ENCODE data around the gene TMEM87B. TPM values are rescaled to one million over a fixed set of nuclear protein-coding genes. Genes with fewer than 3 reads are reported as not detected.

TMEM87B gene, protein sequence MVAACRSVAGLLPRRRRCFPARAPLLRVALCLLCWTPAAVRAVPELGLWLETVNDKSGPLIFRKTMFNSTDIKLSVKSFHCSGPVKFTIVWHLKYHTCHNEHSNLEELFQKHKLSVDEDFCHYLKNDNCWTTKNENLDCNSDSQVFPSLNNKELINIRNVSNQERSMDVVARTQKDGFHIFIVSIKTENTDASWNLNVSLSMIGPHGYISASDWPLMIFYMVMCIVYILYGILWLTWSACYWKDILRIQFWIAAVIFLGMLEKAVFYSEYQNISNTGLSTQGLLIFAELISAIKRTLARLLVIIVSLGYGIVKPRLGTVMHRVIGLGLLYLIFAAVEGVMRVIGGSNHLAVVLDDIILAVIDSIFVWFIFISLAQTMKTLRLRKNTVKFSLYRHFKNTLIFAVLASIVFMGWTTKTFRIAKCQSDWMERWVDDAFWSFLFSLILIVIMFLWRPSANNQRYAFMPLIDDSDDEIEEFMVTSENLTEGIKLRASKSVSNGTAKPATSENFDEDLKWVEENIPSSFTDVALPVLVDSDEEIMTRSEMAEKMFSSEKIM
- polyA plus RNA-seq: 10 to 100 TPM; 17.3 to 43.3 (median 26.1) TPM
- long read RNA-seq, donor 1: 0 reads
- long read RNA-seq, donor 2, full-length matches to known transcripts: 5 of 5 reads
- long read RNA-seq, donor 2, partial matches to known transcripts: 0 of 5 reads
- long read RNA-seq, donor 2, other reads (novel, unspliced or antisense): 0 of 5 reads
- long read RNA-seq, donor 3, partial matches to known transcripts: 14 of 14 reads
- long read RNA-seq, donor 3, other reads (novel, unspliced or antisense): 0 of 14 reads
- long read RNA-seq, donor 4: 0 reads
- long read RNA-seq, donor 5, full-length matches to known transcripts: 1 of 1 reads
- long read RNA-seq, donor 5, partial matches to known transcripts: 0 of 1 reads
- long read RNA-seq, donor 5, other reads (novel, unspliced or antisense): 0 of 1 reads
- long read RNA-seq, donor 6, full-length matches to known transcripts: 4 of 24 reads
- long read RNA-seq, donor 6, partial matches to known transcripts: 20 of 24 reads
- long read RNA-seq, donor 6, other reads (novel, unspliced or antisense): 0 of 24 reads
- long read RNA-seq, donor 7: 0 reads
- long read RNA-seq, donor 8: 0 reads
- long read RNA-seq, donor 9: 0 reads
- long read RNA-seq, donor 10, full-length matches to known transcripts: 6 of 31 reads
- long read RNA-seq, donor 10, partial matches to known transcripts: 25 of 31 reads
- long read RNA-seq, donor 10, other reads (novel, unspliced or antisense): 0 of 31 reads

DNA sequence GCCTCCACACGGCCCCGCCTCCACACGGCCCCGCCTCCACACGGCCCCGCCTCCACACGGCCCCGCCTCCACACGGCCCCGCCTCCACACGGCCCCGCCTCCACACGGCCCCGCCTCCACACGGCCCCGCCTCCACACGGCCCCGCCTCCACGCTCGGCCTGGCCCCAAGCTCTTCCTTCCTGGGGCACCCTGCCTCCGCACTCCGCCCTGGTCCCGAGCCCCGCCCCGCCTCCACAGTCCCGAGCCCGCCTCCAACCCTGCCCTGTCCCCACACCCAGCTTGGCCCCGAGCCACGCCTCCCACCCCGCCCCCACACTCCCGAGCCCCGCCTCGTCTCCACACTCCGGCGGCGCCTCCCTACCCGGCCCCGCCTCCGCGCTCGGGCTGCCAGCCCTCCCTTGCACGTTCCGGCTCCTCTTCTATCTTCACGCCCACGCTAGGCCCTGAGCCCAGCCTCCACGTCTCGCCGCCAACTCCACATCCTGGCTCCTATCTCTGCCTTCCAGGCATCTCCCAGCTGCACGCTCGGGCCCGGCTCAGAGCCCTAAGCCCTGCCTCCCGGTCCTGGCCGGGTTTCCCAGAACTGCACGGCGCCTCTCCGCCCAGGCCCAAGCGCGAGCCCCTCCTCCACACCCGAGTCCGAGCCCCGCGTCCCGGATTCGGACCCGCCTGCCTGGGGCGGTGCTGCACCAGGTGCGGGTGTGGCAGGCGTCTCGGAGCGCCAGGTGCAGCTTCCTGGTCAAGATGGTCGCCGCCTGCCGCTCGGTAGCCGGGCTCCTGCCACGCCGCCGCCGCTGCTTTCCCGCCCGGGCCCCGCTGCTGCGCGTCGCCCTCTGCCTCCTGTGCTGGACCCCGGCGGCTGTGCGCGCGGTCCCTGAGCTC lies at the start of gene TMEM87B:
Gene TMEM87B (plus strand): TSS at position 423 of the 883 bp plus-strand sequence. CDS start 323 bp downstream, at position 746.
- 0 to 1% (median 1%) methylated on average over 56 to 87 of the region's 90 CpGs for WGBS, 3 donors
- peak within 1 kb of the TSS; percentile 71 to 89 (median 80) for H3K4me3 ChIP-seq (ENCODE audit: low read depth in 1 of 3, low read length in 3 of 3)
- peaks cover 0 to 4% (median 0%) of the 10 kb centered on the region in 3 donors for H3K36me3 ChIP-seq (ENCODE audit: control insufficient read depth in 3 of 3, insufficient read depth in 2 of 3, low read depth in 1 of 3, low read length in 3 of 3)
- H3K9me3 ChIP-seq (ENCODE audit: control insufficient read depth in 2 of 2, insufficient read depth in 1 of 2, low read depth in 1 of 2, low read length in 1 of 2): no peaks in the 10 kb centered on the region
- DNase-seq (peak; percentile 97 to 98), FAIRE-seq (no peak)
- H3K27me3 ChIP-seq (ENCODE audit: control insufficient read depth in 3 of 3, insufficient read depth in 3 of 3, low read length in 3 of 3): no peaks in the 10 kb centered on the region
- peaks cover 9 to 27% (median 11%) of the 10 kb centered on the region in 3 donors for H3K4me1 ChIP-seq (ENCODE audit: control insufficient read depth in 3 of 3, insufficient read depth in 2 of 3, low read depth in 1 of 3, low read length in 2 of 3)
- H3K27ac ChIP-seq (ENCODE audit: low read depth in 1 of 3, low read length in 2 of 3): peak within 1 kb of the TSS; percentile 85 to 98 (median 98)

DNA sequence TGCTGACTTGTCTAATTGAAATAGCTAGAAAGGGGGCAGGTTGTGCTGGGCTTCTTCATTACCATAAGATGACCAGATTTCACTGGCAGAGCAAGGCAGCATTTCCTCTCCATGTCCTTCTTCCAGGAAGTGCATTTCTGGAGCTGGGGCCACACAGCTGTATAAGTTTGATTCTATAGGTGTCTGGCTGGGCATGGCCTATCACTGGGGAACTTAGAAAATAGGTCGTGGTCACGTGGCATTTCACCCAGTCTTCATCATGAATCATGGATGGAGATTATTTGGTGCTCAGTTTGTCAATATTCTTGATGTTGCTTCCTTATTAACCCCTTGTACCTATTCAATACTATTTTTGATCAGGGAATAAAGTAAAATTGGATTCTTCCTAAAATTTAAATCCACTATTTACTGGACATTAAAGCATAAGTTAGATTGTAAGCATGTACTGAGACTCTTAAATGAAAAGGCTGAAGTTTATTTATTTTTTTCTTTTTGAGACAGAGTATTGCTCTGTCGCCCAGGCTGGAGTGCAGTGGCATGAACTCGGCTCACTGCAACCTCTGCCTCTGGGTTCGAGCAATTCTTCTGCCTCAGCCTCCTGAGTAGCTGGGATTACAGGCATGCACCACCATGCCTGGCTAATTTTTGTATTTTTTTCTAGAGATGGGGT lies 49.5 kb upstream of the TMEM87B start:
- Histone ChIP-seq H3K4me3 (ENCODE audit: low read depth in 1 of 3, low read length in 3 of 3) (no peak overlapping the region), H3K27me3 (ENCODE audit: control insufficient read depth in 3 of 3, insufficient read depth in 3 of 3, low read length in 3 of 3) (no peaks in the 10 kb centered on the region), H3K27ac (ENCODE audit: low read depth in 1 of 3, low read length in 2 of 3) (no peak overlapping the region), H3K9me3 (ENCODE audit: control insufficient read depth in 2 of 2, insufficient read depth in 1 of 2, low read depth in 1 of 2, low read length in 1 of 2) (no peaks in the 10 kb centered on the region), H3K36me3 (ENCODE audit: control insufficient read depth in 3 of 3, insufficient read depth in 2 of 3, low read depth in 1 of 3, low read length in 3 of 3) (peaks cover 0 to 14% (median 5%) of the 10 kb centered on the region in 3 donors), H3K4me1 (ENCODE audit: control insufficient read depth in 3 of 3, insufficient read depth in 2 of 3, low read depth in 1 of 3, low read length in 2 of 3) (peaks cover 0 to 2% (median 0%) of the 10 kb centered on the region in 3 donors)
- FAIRE-seq (no peak), DNase-seq (no peak)
- WGBS, 3 donors: 92 to 94% (median 93%) methylated on average over 5 of the region's 5 CpGs

DNA sequence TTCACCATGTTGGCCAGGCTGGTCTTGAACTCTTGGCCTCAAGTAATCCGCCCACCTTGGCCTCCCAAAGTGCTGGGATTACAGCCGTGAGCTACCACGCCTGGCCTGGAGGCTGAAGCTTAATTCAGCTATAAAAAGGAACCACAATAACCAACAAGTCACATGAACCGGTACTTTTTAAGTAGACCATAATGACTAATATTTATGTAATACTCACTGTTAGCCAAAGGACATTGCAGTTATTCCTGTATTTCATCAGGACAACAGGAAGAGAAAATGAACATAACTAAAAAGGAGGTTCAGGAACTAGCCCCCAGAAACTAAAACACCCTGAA lies 49.0 kb upstream of the TMEM87B start:
- H3K27ac ChIP-seq (ENCODE audit: low read depth in 1 of 3, low read length in 2 of 3): no peak overlapping the region
- no peak overlapping the region for H3K4me3 ChIP-seq (ENCODE audit: low read depth in 1 of 3, low read length in 3 of 3)
- no peaks in the 10 kb centered on the region for H3K9me3 ChIP-seq (ENCODE audit: control insufficient read depth in 2 of 2, insufficient read depth in 1 of 2, low read depth in 1 of 2, low read length in 1 of 2)
- DNase-seq (no peak), FAIRE-seq (no peak)
- peaks cover 0 to 15% (median 5%) of the 10 kb centered on the region in 3 donors for H3K36me3 ChIP-seq (ENCODE audit: control insufficient read depth in 3 of 3, insufficient read depth in 2 of 3, low read depth in 1 of 3, low read length in 3 of 3)
- peaks cover 0 to 4% (median 2%) of the 10 kb centered on the region in 3 donors for H3K4me1 ChIP-seq (ENCODE audit: control insufficient read depth in 3 of 3, insufficient read depth in 2 of 3, low read depth in 1 of 3, low read length in 2 of 3)
- 67 to 89% (median 74%) methylated on average over 4 of the region's 4 CpGs for WGBS, 3 donors
- no peaks in the 10 kb centered on the region for H3K27me3 ChIP-seq (ENCODE audit: control insufficient read depth in 3 of 3, insufficient read depth in 3 of 3, low read length in 3 of 3)

DNA sequence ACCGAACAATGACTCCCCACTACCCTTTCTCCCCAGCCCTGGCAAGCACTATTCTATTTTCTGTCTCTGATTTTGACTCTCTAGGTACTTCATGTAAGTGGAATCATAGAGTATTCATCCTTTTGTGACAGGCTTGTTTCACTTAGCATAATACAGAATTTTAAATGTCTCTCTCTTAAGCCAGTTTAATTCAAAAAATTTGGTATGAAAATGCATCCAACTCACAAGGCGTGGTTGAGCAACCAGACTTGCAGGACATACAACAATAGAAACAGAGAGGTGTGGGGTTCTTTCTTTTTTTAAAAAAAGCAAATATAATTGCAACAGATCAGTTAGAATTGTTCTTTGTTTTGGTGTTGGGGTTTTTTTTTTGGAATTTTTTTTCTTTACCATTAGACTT lies 47.6 kb upstream of the TMEM87B start:
- H3K27me3 ChIP-seq (ENCODE audit: control insufficient read depth in 3 of 3, insufficient read depth in 3 of 3, low read length in 3 of 3): no peaks in the 10 kb centered on the region

DNA sequence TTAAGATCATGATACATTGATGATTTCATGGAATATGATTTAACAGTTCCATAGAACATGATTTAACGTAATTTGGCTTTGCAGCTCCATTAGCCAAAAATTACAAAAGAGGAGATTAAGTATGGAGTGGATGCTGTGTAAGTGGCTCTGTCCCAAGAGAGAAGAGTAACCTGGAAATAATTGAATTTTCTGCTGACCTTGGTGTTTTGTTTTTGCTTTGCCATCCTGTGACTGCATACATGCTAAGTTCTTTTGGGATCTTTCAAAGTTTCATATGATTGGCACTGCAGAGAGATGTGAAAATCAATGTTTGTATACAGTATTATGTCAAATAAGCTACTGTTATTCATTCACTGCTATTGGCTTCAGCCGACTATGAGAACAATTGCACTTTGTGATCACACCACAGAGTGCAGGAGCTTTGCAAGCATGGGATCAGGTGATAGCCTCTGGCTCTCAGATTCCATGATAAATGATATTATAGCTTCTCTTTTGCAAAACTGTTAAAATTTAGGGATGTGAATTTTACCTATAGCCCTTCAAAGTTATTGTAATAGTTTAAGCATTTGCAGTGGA lies 46.1 kb upstream of the TMEM87B start:
- WGBS, 3 donors: 67 to 79% (median 70%) methylated on average over 2 of the region's 2 CpGs
- no peak for FAIRE-seq

More for the DNA sequence above, 47.6 kb upstream of the TMEM87B start:
- FAIRE-seq (no peak), DNase-seq (no peak)
- H3K27ac ChIP-seq (ENCODE audit: low read depth in 1 of 3, low read length in 2 of 3): no peak overlapping the region
- peaks cover 0 to 25% (median 5%) of the 10 kb centered on the region in 3 donors for H3K36me3 ChIP-seq (ENCODE audit: control insufficient read depth in 3 of 3, insufficient read depth in 2 of 3, low read depth in 1 of 3, low read length in 3 of 3)
- WGBS, 3 donors: 77 to 93% (median 87%) methylated on average over 2 of the region's 2 CpGs
- H3K4me1 ChIP-seq (ENCODE audit: control insufficient read depth in 3 of 3, insufficient read depth in 2 of 3, low read depth in 1 of 3, low read length in 2 of 3): peaks cover 0 to 7% (median 4%) of the 10 kb centered on the region in 3 donors
- no peaks in the 10 kb centered on the region for H3K9me3 ChIP-seq (ENCODE audit: control insufficient read depth in 2 of 2, insufficient read depth in 1 of 2, low read depth in 1 of 2, low read length in 1 of 2)
- no peak overlapping the region for H3K4me3 ChIP-seq (ENCODE audit: low read depth in 1 of 3, low read length in 3 of 3)

DNA sequence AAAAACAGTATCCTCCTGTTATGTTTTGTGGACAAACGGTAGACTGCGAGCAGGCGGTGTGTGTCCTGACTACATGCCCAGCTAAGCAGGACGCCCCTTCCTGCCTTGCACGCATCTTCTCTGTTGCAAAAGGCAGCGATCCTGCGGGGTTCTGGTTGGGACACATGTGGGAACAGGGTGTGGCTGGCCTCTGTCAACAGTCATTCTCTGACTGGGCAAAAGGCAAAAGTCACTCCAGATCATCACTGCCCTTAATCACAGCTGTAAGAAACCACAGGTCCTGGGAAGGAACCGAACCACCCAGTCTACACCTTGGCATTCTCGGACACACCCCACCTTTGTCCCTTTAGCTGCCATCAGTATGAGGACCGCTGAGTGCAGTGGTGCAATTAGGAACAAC lies 44.3 kb upstream of the TMEM87B start:
- Histone ChIP-seq H3K4me1 (ENCODE audit: control insufficient read depth in 3 of 3, insufficient read depth in 2 of 3, low read depth in 1 of 3, low read length in 2 of 3) (peaks cover 0 to 7% (median 4%) of the 10 kb centered on the region in 3 donors), H3K4me3 (ENCODE audit: low read depth in 1 of 3, low read length in 3 of 3) (no peak overlapping the region), H3K36me3 (ENCODE audit: control insufficient read depth in 3 of 3, insufficient read depth in 2 of 3, low read depth in 1 of 3, low read length in 3 of 3) (peaks cover 3 to 18% (median 5%) of the 10 kb centered on the region in 3 donors), H3K27ac (ENCODE audit: low read depth in 1 of 3, low read length in 2 of 3) (peak overlapping the region in 1 of 3 donors; percentile 57), H3K9me3 (ENCODE audit: control insufficient read depth in 2 of 2, insufficient read depth in 1 of 2, low read depth in 1 of 2, low read length in 1 of 2) (no peaks in the 10 kb centered on the region), H3K27me3 (ENCODE audit: control insufficient read depth in 3 of 3, insufficient read depth in 3 of 3, low read length in 3 of 3) (no peaks in the 10 kb centered on the region)
- peak; percentile 78 to 91 for DNase-seq
- FAIRE-seq: no peak
- 52 to 77% (median 65%) methylated on average over 10 of the region's 10 CpGs for WGBS, 3 donors

More for the DNA sequence above, 46.1 kb upstream of the TMEM87B start:
- H3K4me3 ChIP-seq (ENCODE audit: low read depth in 1 of 3, low read length in 3 of 3): no peak overlapping the region
- no peak overlapping the region for H3K27ac ChIP-seq (ENCODE audit: low read depth in 1 of 3, low read length in 2 of 3)
- H3K9me3 ChIP-seq (ENCODE audit: control insufficient read depth in 2 of 2, insufficient read depth in 1 of 2, low read depth in 1 of 2, low read length in 1 of 2): no peaks in the 10 kb centered on the region
- H3K4me1 ChIP-seq (ENCODE audit: control insufficient read depth in 3 of 3, insufficient read depth in 2 of 3, low read depth in 1 of 3, low read length in 2 of 3): peaks cover 0 to 7% (median 4%) of the 10 kb centered on the region in 3 donors
- H3K36me3 ChIP-seq (ENCODE audit: control insufficient read depth in 3 of 3, insufficient read depth in 2 of 3, low read depth in 1 of 3, low read length in 3 of 3): peaks cover 3 to 28% (median 5%) of the 10 kb centered on the region in 3 donors
- H3K27me3 ChIP-seq (ENCODE audit: control insufficient read depth in 3 of 3, insufficient read depth in 3 of 3, low read length in 3 of 3): no peaks in the 10 kb centered on the region
- no peak for DNase-seq

DNA sequence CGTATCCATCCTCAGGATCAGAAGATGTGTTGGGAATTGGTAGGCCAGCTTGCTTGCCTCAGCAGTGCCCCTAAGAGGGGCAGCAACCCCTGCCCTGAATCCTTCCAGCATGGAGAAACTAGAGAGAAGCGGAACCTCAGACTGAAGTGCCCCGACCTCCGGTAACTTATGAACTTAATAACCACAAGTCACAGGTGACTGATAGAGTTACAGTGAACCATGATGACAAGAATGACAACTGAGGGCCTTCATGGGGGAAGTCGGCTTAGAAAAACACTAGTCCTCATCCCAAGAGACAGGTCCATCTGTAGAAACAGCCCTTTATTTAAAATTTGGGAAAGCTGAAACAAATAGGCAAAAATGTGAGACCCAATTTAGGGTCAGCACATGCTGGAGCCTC lies 42.5 kb upstream of the TMEM87B start:
- H3K36me3 ChIP-seq (ENCODE audit: control insufficient read depth in 3 of 3, insufficient read depth in 2 of 3, low read depth in 1 of 3, low read length in 3 of 3): peaks cover 3 to 18% (median 5%) of the 10 kb centered on the region in 3 donors
- peaks cover 0 to 7% (median 4%) of the 10 kb centered on the region in 3 donors for H3K4me1 ChIP-seq (ENCODE audit: control insufficient read depth in 3 of 3, insufficient read depth in 2 of 3, low read depth in 1 of 3, low read length in 2 of 3)
- no peak overlapping the region for H3K4me3 ChIP-seq (ENCODE audit: low read depth in 1 of 3, low read length in 3 of 3)
- no peaks in the 10 kb centered on the region for H3K9me3 ChIP-seq (ENCODE audit: control insufficient read depth in 2 of 2, insufficient read depth in 1 of 2, low read depth in 1 of 2, low read length in 1 of 2)
- H3K27ac ChIP-seq (ENCODE audit: low read depth in 1 of 3, low read length in 2 of 3): no peak overlapping the region
- no peaks in the 10 kb centered on the region for H3K27me3 ChIP-seq (ENCODE audit: control insufficient read depth in 3 of 3, insufficient read depth in 3 of 3, low read length in 3 of 3)
- 75 to 86% (median 77%) methylated on average over 5 of the region's 5 CpGs for WGBS, 3 donors
- DNase-seq (no peak), FAIRE-seq (no peak)

Measured in small intestine (tissue), 16 donors.